ENCODE data around the gene AFAP1. TPM values are rescaled to one million over a fixed set of nuclear protein-coding genes. Genes with fewer than 3 reads are reported as not detected.

AFAP1 gene
- total and polyA plus RNA-seq, 8 donors, result 3.2 to 15.9 (median 6.3) TPM

- TF ChIP-seq CTCF (IDR thresholded peaks at IDR 0.05), result no peak
- Histone ChIP-seq H3K4me1 (no peaks in the 10 kb centered on the region), H3K4me3 (no peak overlapping the region), H3K27me3 (no peaks in the 10 kb centered on the region), H3K36me3 (peaks cover 0 to 5% (median 0%) of the 10 kb centered on the region in 3 donors), H3K27ac (no peak overlapping the region), H3K9me3 (no peaks in the 10 kb centered on the region)
- 88 to 93% methylated on average over 11 of the region's 11 CpGs for WGBS, 2 donors
- no peak for DNase-seq
- intact Hi-C loops (cut with DNase I), result no loop called here
- no peak for ATAC-seq
- FAIRE-seq, result no peak
These were observed 154.6 kb downstream of the AFAP1 start for GRCh38 chr4:7785017-7785416.

GRCh38 chr4:7784131-7784870, 155.4 kb downstream of the AFAP1 start:
- no peak for TF ChIP-seq CTCF (IDR thresholded peaks at IDR 0.05)
- H3K9me3 ChIP-seq, result no peaks in the 10 kb centered on the region
- no peaks in the 10 kb centered on the region for H3K27me3 ChIP-seq
- peaks cover 0 to 5% (median 0%) of the 10 kb centered on the region in 3 donors for H3K36me3 ChIP-seq
- DNase-seq (no peak), FAIRE-seq (no peak), ATAC-seq (no peak)
- no peak overlapping the region for H3K27ac ChIP-seq
- no peak overlapping the region for H3K4me3 ChIP-seq
- 93 to 95% methylated on average over 14 of the region's 14 CpGs for WGBS, 2 donors
- H3K4me1 ChIP-seq, result no peaks in the 10 kb centered on the region
- intact Hi-C loops (cut with DNase I), result no loop called here

- no peak for ATAC-seq
- no peak for DNase-seq
- intact Hi-C loops (cut with DNase I), result no loop called here
- no peak for TF ChIP-seq CTCF (IDR thresholded peaks at IDR 0.05)
- FAIRE-seq, result no peak
- H3K27ac ChIP-seq, result no peak overlapping the region
- 87 to 89% methylated on average over 8 of the region's 8 CpGs for WGBS, 2 donors
- H3K36me3 ChIP-seq, result peaks cover 0 to 5% (median 0%) of the 10 kb centered on the region in 3 donors
- no peaks in the 10 kb centered on the region for H3K4me1 ChIP-seq
- no peaks in the 10 kb centered on the region for H3K9me3 ChIP-seq
- no peak overlapping the region for H3K4me3 ChIP-seq
- H3K27me3 ChIP-seq, result no peaks in the 10 kb centered on the region
These were observed 156.1 kb downstream of the AFAP1 start for GRCh38 chr4:7783541-7783940.

- H3K4me1 ChIP-seq, result no peaks in the 10 kb centered on the region
- H3K9me3 ChIP-seq, result no peaks in the 10 kb centered on the region
- WGBS, 2 donors, result 59 to 61% methylated on average over 8 of the region's 8 CpGs
- peaks cover 0 to 5% (median 3%) of the 10 kb centered on the region in 3 donors for H3K36me3 ChIP-seq
- DNase-seq (no peak), ATAC-seq (no peak), FAIRE-seq (no peak)
- H3K27ac ChIP-seq, result no peak overlapping the region
- no peak overlapping the region for H3K4me3 ChIP-seq
- intact Hi-C loops (cut with DNase I), result no loop called here
- H3K27me3 ChIP-seq, result no peaks in the 10 kb centered on the region
- no peak for TF ChIP-seq CTCF (IDR thresholded peaks at IDR 0.05)
These were observed 156.9 kb downstream of the AFAP1 start for GRCh38 chr4:7782783-7783182.

GRCh38 chr4:7781993-7782392, 157.7 kb downstream of the AFAP1 start:
- no peak for DNase-seq
- no peak for ATAC-seq
- intact Hi-C loops (cut with DNase I), result no loop called here
- Histone ChIP-seq H3K9me3 (no peaks in the 10 kb centered on the region), H3K4me1 (no peaks in the 10 kb centered on the region), H3K4me3 (no peak overlapping the region), H3K27me3 (no peaks in the 10 kb centered on the region), H3K27ac (no peak overlapping the region), H3K36me3 (peaks cover 0 to 12% (median 3%) of the 10 kb centered on the region in 3 donors)
- TF ChIP-seq CTCF (IDR thresholded peaks at IDR 0.05), result no peak
- no peak for FAIRE-seq
- 90 to 92% methylated on average over 17 of the region's 17 CpGs for WGBS, 2 donors
